ENCODE results near the gene TMC5. TPM values are rescaled to one million over a fixed set of nuclear protein-coding genes. Genes with fewer than 3 reads are reported as not detected.

The TMC5 gene
- total RNA-seq, 1 experiment from 2014 or later = 1.2 TPM

DNA sequence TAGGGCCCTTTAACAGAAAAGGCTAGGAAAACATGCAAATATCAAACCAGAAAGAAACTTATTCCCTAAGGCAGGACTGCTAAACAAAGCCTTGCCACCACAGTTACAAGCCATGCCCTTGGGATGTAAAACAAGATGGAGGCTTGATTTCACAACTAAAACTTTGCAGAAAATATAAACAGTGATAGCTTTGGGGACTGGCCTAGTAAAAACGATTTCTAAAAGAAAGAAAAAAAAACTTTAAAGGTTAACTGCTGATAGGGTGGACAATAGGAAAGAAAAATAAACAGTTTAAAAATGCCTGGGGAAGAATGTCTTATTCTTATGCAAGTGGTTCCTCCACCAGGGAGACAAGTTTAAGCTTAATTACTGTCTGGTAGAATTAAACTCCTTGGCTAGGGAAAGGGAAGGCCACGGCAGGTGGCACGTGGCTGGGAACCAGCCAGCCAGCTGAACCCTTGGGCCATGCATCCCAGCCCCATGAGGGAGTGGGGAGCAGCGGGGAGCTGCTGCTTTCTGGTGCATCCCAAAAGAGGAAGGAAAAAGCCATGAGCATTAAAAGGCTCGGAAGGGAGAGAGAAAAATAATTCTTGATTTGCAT lies 10.7 kb upstream of the TMC5 start:
- no peak overlapping the region for H4K8ac ChIP-seq (replicated peaks; ENCODE audit: insufficient read length, low read depth, low read length)
- H3K14ac ChIP-seq (ENCODE audit: insufficient read depth, low read length) = no peak overlapping the region
- H3K79me1 ChIP-seq (ENCODE audit: insufficient read depth, low read depth, low read length, poor library complexity, severe bottlenecking) = no peaks in the 10 kb centered on the region
- peak overlapping the region in 2 of 3 experiments; percentile 40 to 74; a peak in 4 of 7 replicates for H3K27ac Mint-ChIP-seq
- H4K91ac ChIP-seq (ENCODE audit: insufficient read length, low read depth, low read length) = no peak overlapping the region
- TF ChIP-seq, protein P1, sequence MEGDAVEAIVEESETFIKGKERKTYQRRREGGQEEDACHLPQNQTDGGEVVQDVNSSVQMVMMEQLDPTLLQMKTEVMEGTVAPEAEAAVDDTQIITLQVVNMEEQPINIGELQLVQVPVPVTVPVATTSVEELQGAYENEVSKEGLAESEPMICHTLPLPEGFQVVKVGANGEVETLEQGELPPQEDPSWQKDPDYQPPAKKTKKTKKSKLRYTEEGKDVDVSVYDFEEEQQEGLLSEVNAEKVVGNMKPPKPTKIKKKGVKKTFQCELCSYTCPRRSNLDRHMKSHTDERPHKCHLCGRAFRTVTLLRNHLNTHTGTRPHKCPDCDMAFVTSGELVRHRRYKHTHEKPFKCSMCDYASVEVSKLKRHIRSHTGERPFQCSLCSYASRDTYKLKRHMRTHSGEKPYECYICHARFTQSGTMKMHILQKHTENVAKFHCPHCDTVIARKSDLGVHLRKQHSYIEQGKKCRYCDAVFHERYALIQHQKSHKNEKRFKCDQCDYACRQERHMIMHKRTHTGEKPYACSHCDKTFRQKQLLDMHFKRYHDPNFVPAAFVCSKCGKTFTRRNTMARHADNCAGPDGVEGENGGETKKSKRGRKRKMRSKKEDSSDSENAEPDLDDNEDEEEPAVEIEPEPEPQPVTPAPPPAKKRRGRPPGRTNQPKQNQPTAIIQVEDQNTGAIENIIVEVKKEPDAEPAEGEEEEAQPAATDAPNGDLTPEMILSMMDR (conservative IDR thresholded peaks at IDR 0.05) = no peak
- H3K9ac ChIP-seq (ENCODE audit: extremely low read depth, insufficient read length, low read length) = no peak overlapping the region
- H3K4me1 ChIP-seq (ENCODE audit: insufficient read depth, low read length) = no peaks in the 10 kb centered on the region
- H4K20me1 ChIP-seq (ENCODE audit: control insufficient read depth, insufficient read depth, insufficient read length) = no peaks in the 10 kb centered on the region
- H3K27ac ChIP-seq (ENCODE audit: insufficient read length, low read depth, low read length) = no peak overlapping the region
- H2BK5ac ChIP-seq (ENCODE audit: insufficient read length, low read length) = no peak overlapping the region
- no peak overlapping the region for H2BK120ac ChIP-seq (ENCODE audit: low read depth, low read length, poor library complexity, severe bottlenecking)
- H3K9me3 ChIP-seq (ENCODE audit: control insufficient read depth, low read depth, low read length) = peaks cover under 1% of the 10 kb centered on the region
- no peak overlapping the region for H3K4me2 ChIP-seq (ENCODE audit: insufficient read depth, insufficient read length, low read length)
- H2AK5ac ChIP-seq (ENCODE audit: insufficient read length, low read length) = no peak overlapping the region
- no peak overlapping the region for H3K4me3 Mint-ChIP-seq
- no peak overlapping the region for H3K18ac ChIP-seq (ENCODE audit: insufficient read length, low read depth, low read length)
- no CpG with 5 or more reads among the region's 5 CpGs for WGBS (ENCODE audit: extremely low coverage, insufficient read length, low lambda C conversion rate)
- no peak overlapping the region for H3T11ph ChIP-seq (ENCODE audit: low read length)
- H4K5ac ChIP-seq (ENCODE audit: insufficient read length, low read depth, low read length) = no peak overlapping the region
- H2BK20ac ChIP-seq (ENCODE audit: low read depth, low read length, poor library complexity, severe bottlenecking) = no peak overlapping the region
- H3K79me2 ChIP-seq (ENCODE audit: insufficient read depth, low read length) = no peaks in the 10 kb centered on the region
- H3K36me3 Mint-ChIP-seq (ENCODE audit: insufficient read depth in 1 of 3, low read depth in 3 of 3) = peaks cover under 1 to 27% (median 5%) of the 10 kb centered on the region in 3 experiments; a peak in 5 of 7 replicates
- peaks cover 8% of the 10 kb centered on the region for H3K23me2 ChIP-seq (ENCODE audit: insufficient read length, low read depth, low read length, poor library complexity, severe bottlenecking)
- no peak overlapping the region for H2AFZ ChIP-seq (ENCODE audit: low read length)
- peaks cover 27% of the 10 kb centered on the region for H3K27me3 Mint-ChIP-seq (ENCODE audit: low read depth)
- no peak for DNase-seq
- no peak overlapping the region for H3K4ac ChIP-seq (ENCODE audit: low read depth, low read length)
- peaks cover 21 to 31% of the 10 kb centered on the region in 2 experiments for H3K9me3 Mint-ChIP-seq
- H3K4me1 Mint-ChIP-seq = peaks cover 23 to 35% of the 10 kb centered on the region in 2 experiments
- no peak overlapping the region for H2BK12ac ChIP-seq (ENCODE audit: insufficient read length, low read depth, low read length)
- no peak overlapping the region for H2BK15ac ChIP-seq (ENCODE audit: low read depth, low read length)
- peaks cover 3% of the 10 kb centered on the region; the same call in 1 of the 2 replicates for H3K27me3 ChIP-seq (ENCODE audit: insufficient read depth, low read length)
- no peak overlapping the region for H3K23ac ChIP-seq (ENCODE audit: insufficient read length, low read depth, low read length)
- H3K56ac ChIP-seq (ENCODE audit: insufficient read length, low read depth, low read length) = no peak overlapping the region
